Natural killer cell (primary cell): Measurements from ENCODE around the gene PRMT7. TPM values are rescaled to one million over a fixed set of nuclear protein-coding genes. Genes with fewer than 3 reads are reported as not detected.

Experiments used
- ATAC-seq, 3 donors: fragments of 150-1000 bp in 2 of 3; fragments of 200-7000 bp in 1 of 3; cut with Tn5 transposase; 1 replicate in 1 of 3; 2 replicates in 2 of 3; pipeline ENCODE4 v1.10.0; 2021; ENCODE audit warnings: mild to moderate bottlenecking in 2 of 3, moderate library complexity in 2 of 3
- DNase-seq, 2 donors: peaks; one replicate each; pipeline versions ENCODE4 v3.0.0 to v3.0.0-alpha.2; 2013 to 2021; ENCODE audit warnings: mixed read lengths in 1 of 2
- H3K27ac ChIP-seq: one replicate; pipeline ENCODE4 v1.5.1; 2013; ENCODE audit warnings: mild to moderate bottlenecking, low read length
- H3K27me3 ChIP-seq: one replicate; pipeline ENCODE4 v1.6.1; 2013; ENCODE audit warnings: low read length; ENCODE audit not compliant: control insufficient read depth, insufficient read depth
- H3K36me3 ChIP-seq: one replicate; pipeline ENCODE4 v1.6.1; 2013; ENCODE audit warnings: low read length; ENCODE audit not compliant: control insufficient read depth, insufficient read depth
- H3K4me1 ChIP-seq: one replicate; pipeline ENCODE4 v1.6.1; 2013; ENCODE audit warnings: low read length; ENCODE audit not compliant: control insufficient read depth, insufficient read depth
- H3K4me3 ChIP-seq: one replicate; pipeline ENCODE4 v1.5.1; 2013; ENCODE audit warnings: low read length
- H3K9me3 ChIP-seq: one replicate; pipeline ENCODE4 v1.6.1; 2013; ENCODE audit warnings: low read length; ENCODE audit not compliant: control insufficient read depth, insufficient read depth
- H3K27ac Mint-ChIP-seq, 2 donors: one replicate each; pipeline ENCODE4 v1.8.0; 2022; ENCODE audit warnings: mild to moderate bottlenecking in 2 of 2, mixed read lengths in 2 of 2, moderate library complexity in 1 of 2
- H3K27me3 Mint-ChIP-seq, 2 donors: one replicate each; pipeline ENCODE4 v1.8.0; 2022; ENCODE audit warnings: low read depth in 2 of 2, mixed read lengths in 2 of 2
- H3K36me3 Mint-ChIP-seq: one replicate; pipeline ENCODE4 v1.8.0; 2022; ENCODE audit warnings: mixed read lengths
- H3K4me1 Mint-ChIP-seq, 2 donors: one replicate each; pipeline ENCODE4 v1.8.0; 2022; ENCODE audit warnings: mixed read lengths in 2 of 2
- H3K4me3 Mint-ChIP-seq: one replicate; pipeline ENCODE4 v1.8.0; 2022; ENCODE audit warnings: mild to moderate bottlenecking, moderate library complexity, mixed read lengths
- H3K9me3 Mint-ChIP-seq, 2 donors: one replicate each; pipeline ENCODE4 v1.8.0; 2022; ENCODE audit warnings: mixed read lengths in 2 of 2
- CTCF ChIP-seq: fragments of 200-600 bp; IDR thresholded peaks from one replicate; pipeline ENCODE4 v1.8.0; 2022; ENCODE audit warnings: antibody characterized with exemption
- WGBS: methylation state at CpG from one replicate; pipeline ENCODE4 v1.1.7; 2013; ENCODE audit warnings: missing lambda C conversion rate; ENCODE audit not compliant: insufficient coverage; 5-methylcytosine and 5-hydroxymethylcytosine counted together
- intact Hi-C: fragments of 100-400 bp; cut with micrococcal nuclease; formaldehyde crosslinking; loops from one replicate; pipeline ENCODE4 v1.14.2; 2022
- total RNA-seq, 4 donors: library from RNA; stranded (reverse); fragments of 120-200 nt in 1 of 4; gene quantifications; one replicate each; pipeline versions ENCODE4 v1.2.3 to v1.2.4, GENCODE V29; 2013 to 2022

The PRMT7 gene
- total RNA-seq, 3 donors from 2014 or later (not counting 1 experiment from before 2014, with no cell fraction given): 60.7 to 84.7 (median 68.2) TPM

GRCh38 chr16:68350813-68351350, 40.1 kb downstream of the PRMT7 start:
- WGBS: over 99% methylated on average over 10 of the region's 10 CpGs
- H3K27me3 ChIP-seq: no peaks in the 10 kb centered on the region
- Mint-ChIP-seq H3K27ac (no peak overlapping the region), H3K27me3 (no peaks in the 10 kb centered on the region), H3K9me3 (no peaks in the 10 kb centered on the region), H3K4me1 (peaks cover 6 to 18% of the 10 kb centered on the region in 2 donors), H3K4me3 (no peak overlapping the region), H3K36me3 (no peaks in the 10 kb centered on the region)
- peaks cover 9% of the 10 kb centered on the region for H3K4me1 ChIP-seq
- DNase-seq (no peak), ATAC-seq (no peak)
- intact Hi-C loops: no loop called here
- peaks cover 70% of the 10 kb centered on the region for H3K36me3 ChIP-seq
- H3K4me3 ChIP-seq: no peak overlapping the region
- H3K27ac ChIP-seq: no peak overlapping the region
- no peaks in the 10 kb centered on the region for H3K9me3 ChIP-seq
- no peak for TF ChIP-seq CTCF

- H3K36me3 Mint-ChIP-seq: no peaks in the 10 kb centered on the region
- ATAC-seq (no peak), DNase-seq (no peak)
- H3K27me3 Mint-ChIP-seq: no peaks in the 10 kb centered on the region
- Histone ChIP-seq H3K36me3 (peaks cover 65% of the 10 kb centered on the region), H3K9me3 (no peaks in the 10 kb centered on the region), H3K4me3 (no peak overlapping the region), H3K27ac (no peak overlapping the region), H3K4me1 (peaks cover 15% of the 10 kb centered on the region), H3K27me3 (no peaks in the 10 kb centered on the region)
- no peak for TF ChIP-seq CTCF
- H3K9me3 Mint-ChIP-seq: no peaks in the 10 kb centered on the region
- H3K27ac Mint-ChIP-seq: no peak overlapping the region
- peaks cover 9 to 24% of the 10 kb centered on the region in 2 donors for H3K4me1 Mint-ChIP-seq
- H3K4me3 Mint-ChIP-seq: no peak overlapping the region
- 93% methylated on average over 11 of the region's 11 CpGs for WGBS
- intact Hi-C loops: no loop called here
Observed at GRCh38 chr16:68351463-68351862, 40.6 kb downstream of the PRMT7 start.

- Histone ChIP-seq H3K27me3 (no peaks in the 10 kb centered on the region), H3K4me3 (no peak overlapping the region), H3K4me1 (peaks cover 21% of the 10 kb centered on the region), H3K27ac (no peak overlapping the region), H3K9me3 (no peaks in the 10 kb centered on the region), H3K36me3 (peaks cover 60% of the 10 kb centered on the region)
- intact Hi-C loops: no loop called here
- ATAC-seq (no peak), DNase-seq (no peak)
- WGBS: over 99% methylated on average over 11 of the region's 11 CpGs
- Mint-ChIP-seq H3K9me3 (no peaks in the 10 kb centered on the region), H3K27me3 (no peaks in the 10 kb centered on the region), H3K36me3 (no peaks in the 10 kb centered on the region), H3K27ac (no peak overlapping the region), H3K4me1 (peaks cover 14 to 24% of the 10 kb centered on the region in 2 donors), H3K4me3 (no peak overlapping the region)
- TF ChIP-seq CTCF: no peak
Observed at GRCh38 chr16:68351991-68352431, 41.2 kb downstream of the PRMT7 start.

GRCh38 chr16:68353366-68353765, 42.5 kb downstream of the PRMT7 start:
- Histone ChIP-seq H3K27ac (no peak overlapping the region), H3K4me1 (peaks cover 34% of the 10 kb centered on the region), H3K4me3 (no peak overlapping the region), H3K9me3 (no peaks in the 10 kb centered on the region), H3K36me3 (peaks cover 59% of the 10 kb centered on the region), H3K27me3 (no peaks in the 10 kb centered on the region)
- Mint-ChIP-seq H3K4me3 (no peak overlapping the region), H3K27me3 (no peaks in the 10 kb centered on the region), H3K4me1 (peaks cover 28 to 36% of the 10 kb centered on the region in 2 donors), H3K27ac (no peak overlapping the region), H3K36me3 (no peaks in the 10 kb centered on the region), H3K9me3 (no peaks in the 10 kb centered on the region)
- intact Hi-C loops: no loop called here
- DNase-seq (no peak), ATAC-seq (no peak)
- TF ChIP-seq CTCF: no peak
- WGBS: 95% methylated on average over 13 of the region's 13 CpGs
